ENCODE measurements around the gene PSMD1.
"Not testable (repeated sequence)": the region's sequence is repeated elsewhere in the genome, so short reads cannot be mapped to it uniquely, and the experiment has no call there.

Gene PSMD1

DNA sequence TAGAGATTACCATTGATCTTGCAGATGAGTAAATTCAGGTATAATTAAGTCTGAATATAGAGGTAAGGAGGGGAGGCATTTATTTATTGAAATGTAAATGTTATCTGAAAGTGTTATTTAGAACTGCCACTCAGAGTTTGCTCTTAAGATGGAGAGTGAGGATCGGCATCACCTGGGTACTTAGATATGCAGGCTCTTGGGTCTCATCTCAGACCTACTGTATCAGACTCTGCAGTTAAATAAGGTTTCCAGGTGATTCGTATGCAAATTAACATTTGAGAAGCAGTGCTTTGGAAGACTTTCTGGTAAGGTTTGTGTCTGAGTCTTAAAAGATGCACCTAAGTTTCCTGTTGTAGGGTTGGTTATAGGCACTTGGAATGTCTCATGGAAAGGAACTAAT is 59.0 kb downstream of the PSMD1 start:
- no peak for DNase-seq (ENCODE audit: low spot score)

DNA sequence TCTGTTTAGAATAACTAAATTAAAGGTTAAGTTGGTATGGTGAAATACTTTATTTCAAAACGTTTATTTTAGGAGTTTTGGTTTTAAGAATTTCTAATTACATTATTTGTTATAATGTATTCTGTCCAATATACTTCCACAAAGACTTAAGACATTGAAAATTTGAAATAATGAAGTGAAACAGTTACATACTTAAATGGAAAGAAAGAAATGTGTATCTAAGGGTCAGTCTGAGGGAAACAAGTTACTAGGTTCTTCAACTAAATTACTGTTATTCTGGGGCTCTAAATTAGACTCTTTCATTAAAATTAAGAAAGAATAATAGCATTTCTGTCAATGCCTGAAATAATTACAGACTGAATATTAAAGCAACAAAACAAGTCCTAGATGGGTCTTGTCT is 60.5 kb downstream of the PSMD1 start:
- no peak for DNase-seq (ENCODE audit: low spot score)

DNA sequence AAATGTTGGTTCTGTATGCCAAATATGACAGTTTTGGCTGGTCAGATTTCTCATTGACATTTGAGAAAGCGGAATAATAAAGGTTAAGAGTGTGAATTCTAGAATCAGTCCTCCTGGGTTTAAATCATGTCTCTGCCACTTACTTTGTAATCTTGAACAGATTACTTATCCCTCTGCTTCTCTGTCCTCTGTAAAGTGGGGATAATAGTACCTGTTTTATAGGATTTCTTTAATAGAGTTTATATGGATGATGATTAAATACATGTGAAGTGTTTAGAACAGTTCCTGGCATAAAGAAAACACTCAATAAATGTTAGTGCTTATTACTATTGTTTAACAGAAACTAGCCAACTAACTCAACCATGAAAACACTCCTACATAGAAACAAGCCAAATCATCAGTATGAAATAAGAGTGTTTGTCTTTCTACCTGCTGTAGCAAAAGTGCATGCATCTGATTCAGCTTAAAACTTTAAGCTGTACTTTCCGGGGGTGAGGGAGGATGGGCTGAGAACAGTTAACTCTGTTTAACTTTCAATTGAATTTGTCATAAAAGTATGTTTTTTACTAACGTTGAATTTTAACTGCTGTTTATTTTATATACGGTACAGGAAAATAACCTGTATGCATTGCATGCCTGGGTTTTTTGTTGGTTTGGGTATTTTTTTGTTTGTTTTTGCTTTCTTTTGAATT is 61.4 kb downstream of the PSMD1 start:
- no peak for DNase-seq (ENCODE audit: low spot score)

DNA sequence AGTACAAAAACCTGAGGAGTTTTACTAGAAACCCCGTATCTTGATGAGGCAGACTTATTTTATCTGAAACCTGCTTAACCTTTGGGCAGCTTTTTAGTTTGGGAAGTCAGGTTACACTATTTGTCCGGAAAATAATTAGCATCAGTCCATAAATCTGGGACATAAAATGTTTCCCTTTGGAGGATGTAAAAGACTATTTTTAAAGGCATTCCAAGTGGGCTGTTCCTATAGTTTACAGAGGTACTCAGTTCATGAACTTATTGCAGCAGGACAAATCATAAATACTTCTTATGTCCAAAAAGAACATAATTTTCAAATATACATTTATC is 61.9 kb downstream of the PSMD1 start:
- no peak for DNase-seq (ENCODE audit: low spot score)

DNA sequence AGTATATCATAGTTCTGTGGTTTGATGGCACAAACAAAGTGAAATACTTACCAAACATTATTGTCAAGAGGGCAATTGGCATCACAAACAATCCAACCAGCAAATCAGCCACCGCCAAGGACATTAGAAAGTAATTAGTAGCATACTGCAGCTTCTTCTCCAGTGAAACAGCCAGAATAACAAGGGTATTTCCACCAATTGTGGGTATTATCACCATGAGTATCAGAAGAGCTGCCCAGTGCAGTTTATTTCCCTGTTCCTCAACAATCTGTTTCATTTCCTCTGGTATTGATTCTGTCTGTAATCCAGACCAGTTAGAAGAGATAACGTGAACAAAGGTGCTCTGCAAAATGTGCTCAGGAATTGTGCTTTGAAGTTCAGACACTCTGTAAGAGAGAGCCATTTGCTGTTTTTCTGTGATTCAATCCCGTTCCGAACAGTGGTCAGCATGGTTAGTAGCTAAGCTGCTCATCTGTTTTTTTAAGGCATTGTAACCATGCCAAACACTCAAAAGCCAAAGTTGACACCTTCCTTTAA is 66.8 kb downstream of the PSMD1 start:
- peak; percentile 30 for DNase-seq (ENCODE audit: low spot score)

DNA sequence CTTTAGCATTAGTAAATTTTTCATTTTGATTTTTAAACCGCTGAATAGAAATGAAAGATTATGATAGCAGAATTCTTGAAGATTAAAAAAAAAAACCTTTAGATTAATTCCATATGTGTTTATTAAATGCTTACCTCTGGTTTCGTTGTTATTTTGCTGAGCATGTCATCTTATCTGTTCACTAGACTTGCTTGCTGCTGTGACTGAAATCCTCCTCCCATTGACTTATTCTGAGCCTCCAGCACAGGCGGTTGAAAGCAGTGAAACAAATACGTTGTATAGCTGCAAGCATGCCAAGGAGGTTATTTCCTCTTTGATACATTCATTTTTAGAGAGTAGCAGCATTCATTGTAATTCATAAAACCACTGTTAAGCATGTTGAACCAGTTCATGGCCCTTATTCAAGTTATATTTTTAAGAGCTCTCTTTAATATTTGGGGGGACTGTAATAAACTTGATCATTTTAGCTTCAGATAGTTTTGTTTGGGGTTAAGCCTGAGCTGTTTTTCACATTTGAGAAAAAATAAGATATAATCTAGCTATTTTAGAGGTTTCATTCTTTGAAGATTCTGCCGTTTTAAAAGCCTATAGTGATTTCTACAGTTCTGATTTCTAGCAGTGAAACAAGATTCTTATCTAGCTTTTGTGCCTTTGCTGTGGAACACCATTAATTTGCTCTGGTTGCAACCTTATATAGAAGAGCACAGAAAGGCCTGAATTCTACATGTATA is 68.3 kb downstream of the PSMD1 start, which contains the start of gene HTR2B:
HTR2B (minus strand) TSS at position 205 of the 731 bp plus-strand sequence. CDS start 1,278 bp downstream, outside the sequence.
- DNase-seq (ENCODE audit: low spot score) = peak; percentile 63

DNA sequence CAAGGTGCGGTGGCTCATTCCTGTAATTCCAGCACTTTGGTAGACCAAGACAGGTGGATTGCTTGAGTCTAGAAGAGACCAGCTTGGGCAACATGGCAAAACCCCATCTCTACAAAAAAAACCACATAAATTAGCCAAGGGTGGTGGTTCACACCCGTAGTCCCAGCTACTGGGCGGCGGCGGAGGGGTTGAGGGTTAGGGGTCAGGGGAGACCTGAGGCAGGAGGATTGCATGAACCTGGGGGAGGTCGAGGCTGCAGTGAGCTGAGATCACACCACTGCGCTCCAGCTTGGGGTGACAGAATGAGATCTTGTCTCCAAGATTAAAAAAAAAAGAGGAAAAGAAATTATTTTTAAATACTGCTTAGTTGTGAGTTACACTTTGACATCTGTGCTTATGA is 69.5 kb downstream of the PSMD1 start:
- DNase-seq (ENCODE audit: low spot score) = no peak

DNA sequence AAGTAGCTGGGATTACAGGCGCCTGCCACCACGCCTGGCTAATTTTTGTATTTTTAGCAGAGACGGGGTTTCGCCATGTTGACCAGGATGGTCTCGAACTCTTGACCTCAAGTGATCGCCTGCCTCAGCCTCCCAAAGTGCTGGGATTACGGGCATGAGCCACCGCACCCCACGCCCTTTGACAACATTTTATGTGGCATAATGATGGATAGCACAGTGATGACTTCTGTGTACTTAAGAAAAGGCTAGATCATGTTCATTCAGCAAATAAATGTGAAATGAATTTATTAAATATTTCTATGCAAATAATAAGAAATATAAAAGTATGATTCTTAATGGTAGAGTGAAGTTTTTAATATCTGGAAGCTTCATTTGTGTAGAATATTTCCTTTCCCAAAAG is 70.8 kb downstream of the PSMD1 start:
- no peak for DNase-seq (ENCODE audit: low spot score)

DNA sequence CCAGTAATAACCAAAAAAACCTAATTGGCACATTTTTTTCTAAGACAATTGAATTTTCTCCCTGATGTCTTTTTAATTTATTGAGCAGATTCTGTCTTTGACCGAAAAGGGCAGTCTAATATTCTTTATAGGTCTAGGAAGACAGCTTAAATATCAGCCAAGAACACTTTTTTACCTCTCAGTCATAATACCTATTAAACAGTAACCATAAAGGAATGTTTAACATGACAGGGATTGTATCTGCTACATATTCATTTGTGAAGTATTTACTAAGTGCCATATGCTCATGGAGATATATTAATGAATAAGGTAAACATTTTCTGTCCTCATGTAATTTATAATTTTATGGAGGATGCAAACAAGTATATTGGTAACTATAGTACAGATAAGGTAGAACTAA is 71.3 kb downstream of the PSMD1 start:
- no peak for DNase-seq (ENCODE audit: low spot score)

DNA sequence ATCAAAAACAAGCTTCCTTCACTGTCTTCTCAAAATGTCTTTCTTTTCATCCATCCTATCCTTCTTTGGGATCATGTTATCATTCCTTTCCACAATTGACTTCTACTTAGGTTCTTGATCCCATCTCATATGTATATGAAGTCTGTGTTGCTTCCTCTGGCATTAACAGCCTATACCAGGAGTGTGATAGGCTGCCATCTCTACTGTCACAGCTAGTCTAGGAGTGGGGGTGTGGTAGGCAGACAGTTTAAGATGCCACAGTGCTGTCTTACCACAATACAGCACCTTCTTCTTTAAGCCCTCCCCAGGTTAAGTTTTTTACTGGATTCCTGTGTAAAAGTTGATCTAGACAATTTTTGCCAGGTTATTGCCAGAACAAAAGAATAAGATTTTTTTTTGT is 71.9 kb downstream of the PSMD1 start:
- DNase-seq (ENCODE audit: low spot score) = no peak

DNA sequence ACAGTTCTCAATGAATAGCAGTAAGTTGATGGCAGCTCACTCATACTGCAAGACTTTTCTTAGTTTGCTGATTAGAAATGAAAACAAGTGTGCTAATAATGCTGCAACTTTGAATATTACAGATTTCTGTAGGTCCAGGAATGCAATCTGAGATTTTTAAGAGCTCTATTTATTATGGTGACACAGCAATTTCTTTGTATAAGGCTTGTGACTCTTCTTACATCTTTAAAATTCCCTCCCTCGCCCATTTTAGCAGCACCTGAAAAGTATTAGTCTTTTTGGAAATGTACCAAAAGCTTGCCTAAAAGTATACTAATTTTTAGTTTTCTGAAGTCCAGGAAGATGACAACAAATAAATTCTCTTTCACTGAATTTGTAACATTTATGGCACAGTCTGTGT is 72.5 kb downstream of the PSMD1 start:
- DNase-seq (ENCODE audit: low spot score) = no peak

DNA sequence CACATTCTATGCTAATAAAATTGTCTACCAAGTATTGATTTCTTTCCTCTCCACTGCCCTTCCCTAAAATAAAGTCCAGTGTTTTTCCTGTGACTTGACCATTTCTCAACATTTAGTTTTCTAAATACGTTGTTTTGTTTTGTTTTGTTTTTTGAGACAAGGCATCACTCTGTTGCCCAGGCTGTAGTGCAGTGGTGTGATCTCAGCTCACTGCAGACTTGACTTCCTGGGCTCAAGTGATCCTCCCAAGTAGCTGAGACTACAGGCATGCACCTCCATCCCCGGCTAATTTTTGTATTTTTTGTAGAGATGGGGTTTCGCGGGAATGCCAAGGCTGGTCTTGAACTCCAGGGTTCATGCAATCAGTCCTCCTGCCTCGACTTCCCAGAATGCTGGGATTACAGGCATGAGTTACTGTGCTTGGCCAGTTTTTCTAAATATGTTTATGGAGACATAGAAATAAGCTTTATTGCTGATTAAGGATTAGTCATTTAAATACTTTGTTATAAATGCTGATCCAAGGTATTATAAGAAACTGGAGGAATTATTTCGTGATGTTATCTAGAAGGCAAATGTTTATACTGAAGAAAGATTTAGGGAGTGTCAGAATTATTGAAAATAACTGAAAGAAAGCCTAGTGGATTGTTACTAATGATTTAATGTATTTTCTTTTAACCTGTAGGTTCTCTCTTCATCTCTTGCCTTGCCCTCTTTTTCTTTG is 73.8 kb downstream of the PSMD1 start:
- no peak for DNase-seq (ENCODE audit: low spot score)

DNA sequence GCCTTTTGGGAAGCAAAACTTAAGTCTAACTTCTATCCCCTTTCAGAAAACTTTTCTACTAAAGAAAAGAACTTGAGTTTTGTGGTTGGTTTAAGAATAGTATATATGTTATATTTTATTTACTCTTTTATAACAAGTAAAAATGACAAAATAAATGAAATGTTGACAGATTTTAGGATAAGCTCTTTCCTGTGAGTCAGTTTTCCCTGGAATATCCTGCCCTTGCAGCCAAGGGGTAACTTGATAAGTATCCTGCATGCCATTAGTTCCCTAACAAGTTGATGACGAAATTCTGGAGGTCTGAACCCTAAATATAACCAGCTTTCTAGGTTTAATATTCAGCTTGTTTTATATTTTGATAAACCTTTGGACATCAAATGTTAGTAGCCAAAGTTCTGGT is 75.5 kb downstream of the PSMD1 start:
- DNase-seq (ENCODE audit: low spot score) = no peak

DNA sequence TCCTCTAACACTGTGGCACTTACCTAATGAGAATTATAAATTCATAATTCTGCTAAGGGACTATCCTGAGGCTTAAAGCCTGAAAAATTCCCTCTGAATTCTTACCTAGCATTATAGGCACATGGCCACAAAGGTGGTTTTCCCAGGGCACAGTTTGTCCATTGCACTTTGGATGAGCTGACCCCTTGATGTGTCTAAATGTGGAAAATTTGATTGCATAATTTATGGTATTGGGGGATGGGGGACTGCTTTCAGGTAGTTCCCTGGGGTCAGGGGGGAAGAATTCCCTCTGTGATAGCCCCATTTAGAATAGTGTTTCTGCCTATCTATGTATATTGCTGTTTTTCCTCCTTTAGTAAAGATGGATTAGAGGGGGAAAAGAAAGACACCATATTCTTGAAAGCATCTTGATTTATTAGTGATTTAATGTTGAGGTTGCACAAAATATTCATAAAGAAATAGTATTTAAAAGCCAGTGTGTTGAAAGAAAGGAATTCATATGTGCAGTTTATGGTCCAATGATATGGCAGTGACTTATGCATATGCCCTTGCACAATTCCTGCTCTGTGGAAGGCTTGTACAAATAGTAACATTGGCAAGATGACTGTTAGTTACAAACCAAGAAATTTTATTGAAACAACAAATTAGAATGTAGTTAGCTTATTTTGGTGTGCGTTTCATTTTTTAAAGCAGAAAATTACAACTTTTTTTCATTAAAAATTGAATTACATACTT is 76.9 kb downstream of the PSMD1 start:
- no peak for DNase-seq (ENCODE audit: low spot score)

DNA sequence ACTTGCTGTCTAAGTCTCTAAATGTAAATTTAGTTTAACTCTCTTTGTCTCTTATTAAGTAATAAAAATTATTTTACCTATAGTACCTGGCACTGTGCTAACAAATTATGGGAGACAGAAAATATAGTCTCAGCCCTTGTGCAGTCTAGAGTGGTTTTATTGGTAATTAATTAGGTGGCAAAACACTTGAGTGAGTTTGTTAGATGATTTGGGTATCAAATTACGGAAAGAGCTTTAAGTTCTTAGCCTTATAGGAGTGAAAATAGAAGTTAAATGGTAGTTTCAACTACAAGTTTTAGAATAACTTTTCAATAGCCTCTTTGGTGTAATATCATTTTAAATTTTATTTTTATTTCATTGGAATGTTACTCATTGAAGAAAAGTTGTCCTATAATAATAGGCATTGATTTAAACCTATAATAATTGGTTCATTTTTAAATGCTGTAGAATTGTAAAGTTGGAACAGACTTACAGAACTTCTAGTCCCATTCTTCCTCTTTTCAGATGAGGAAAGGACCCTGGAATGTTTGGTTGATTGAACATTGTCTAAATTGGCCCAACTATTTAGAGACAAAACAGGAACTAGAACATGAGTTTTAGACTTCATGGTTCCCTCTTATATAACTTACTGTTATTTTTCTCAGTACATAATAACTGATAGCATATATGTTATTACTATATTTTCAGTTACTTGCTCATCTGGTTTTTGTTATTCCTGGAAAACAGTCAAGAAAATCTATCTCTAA is 78.4 kb downstream of the PSMD1 start:
- peak; percentile 73 for DNase-seq (ENCODE audit: low spot score)

DNA sequence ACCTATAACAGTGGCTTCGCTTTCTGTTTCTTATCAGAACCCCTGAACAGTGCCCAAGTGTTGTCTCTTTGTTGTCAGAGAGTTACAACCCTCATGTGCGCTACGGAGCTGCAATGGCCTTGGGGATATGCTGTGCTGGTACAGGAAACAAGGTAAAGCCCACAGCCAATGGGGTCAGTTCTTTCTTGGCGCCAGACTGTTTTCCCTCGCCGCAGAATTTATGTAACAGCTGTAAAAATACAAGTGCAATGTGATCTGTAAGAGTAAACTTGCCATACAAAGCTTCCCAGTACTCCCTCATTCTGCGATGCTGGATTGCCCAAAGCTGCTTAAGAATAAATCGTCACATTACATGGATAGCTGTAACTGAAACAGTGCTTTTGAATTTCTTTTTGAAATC is 82.0 kb downstream of the PSMD1 start:
- no peak for DNase-seq (ENCODE audit: low spot score)

DNA sequence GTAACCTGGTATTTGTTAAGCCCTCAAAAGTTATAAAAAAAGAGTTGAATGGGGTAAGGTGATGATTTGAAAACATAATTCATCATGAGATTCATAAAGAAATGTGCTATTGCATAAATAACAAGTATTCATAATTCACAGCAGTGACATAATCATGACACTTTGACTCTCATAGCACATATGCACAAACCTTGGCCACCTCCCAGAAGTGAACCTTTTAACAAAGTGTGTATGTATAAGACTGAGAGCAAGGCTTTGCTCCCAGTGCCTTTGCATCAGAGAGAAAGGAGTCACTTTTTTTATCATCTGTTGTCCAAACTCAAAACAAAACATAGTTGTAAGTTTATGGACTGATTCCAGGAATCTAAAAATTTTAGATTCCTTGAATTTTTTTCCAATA is 83.1 kb downstream of the PSMD1 start:
- DNase-seq (ENCODE audit: low spot score) = no peak

DNA sequence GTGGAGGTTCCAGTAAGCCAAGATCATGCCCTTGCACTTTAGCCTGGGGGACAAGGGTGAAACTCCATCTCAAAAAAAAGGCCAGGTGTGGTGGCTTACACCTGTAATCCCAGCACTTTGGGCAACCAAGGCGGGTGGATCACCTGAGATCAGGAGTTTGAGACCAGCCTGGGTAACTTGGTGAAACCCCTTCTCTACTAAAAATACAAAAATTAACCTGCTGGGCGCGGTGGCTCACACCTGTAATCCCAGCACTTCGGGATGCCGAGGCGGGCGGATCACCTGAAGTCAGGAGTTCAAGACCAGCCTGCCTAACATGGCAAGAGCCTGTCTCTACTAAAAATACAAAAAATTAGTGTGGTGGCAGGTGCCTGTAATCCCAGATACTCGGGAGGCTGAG is 84.1 kb downstream of the PSMD1 start:
- DNase-seq (ENCODE audit: low spot score) = not testable (repeated sequence)

DNA sequence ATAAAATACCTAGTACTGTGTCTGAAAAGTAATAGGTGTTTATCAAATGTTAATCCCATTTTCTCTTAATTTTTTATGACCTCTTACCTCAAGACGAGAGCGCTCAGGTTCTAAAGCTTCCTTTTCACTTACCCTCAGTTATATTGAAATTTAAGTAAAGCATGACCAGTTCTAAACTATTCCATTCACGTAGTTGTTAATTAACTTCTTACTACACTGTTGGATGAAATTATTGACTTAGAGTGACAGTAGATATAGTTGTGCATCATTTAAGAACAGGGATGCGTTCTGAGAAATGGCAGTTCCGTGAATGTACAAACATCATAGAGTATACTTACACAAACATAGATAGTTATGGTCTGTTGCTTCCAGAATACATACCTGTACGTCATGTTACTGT is 88.2 kb downstream of the PSMD1 start:
- DNase-seq (ENCODE audit: low spot score) = no peak

DNA sequence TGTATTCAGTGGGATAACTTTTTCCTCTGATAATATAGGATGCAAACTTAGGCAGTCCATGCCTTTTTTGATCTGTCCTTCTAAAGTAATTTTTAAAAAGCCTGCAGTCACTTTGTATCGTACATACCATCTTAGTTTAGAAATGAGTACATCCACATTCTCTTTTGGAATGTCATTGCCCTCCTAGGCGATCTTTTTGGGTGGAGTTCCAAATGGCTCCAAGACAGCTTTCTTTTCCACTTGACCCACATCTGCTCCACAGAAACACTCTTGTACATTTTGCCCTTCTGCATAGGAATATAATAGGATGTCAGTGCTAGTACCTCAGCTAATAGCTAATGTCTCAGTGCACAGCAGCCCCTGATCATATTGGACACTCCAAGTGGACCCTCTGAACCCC is 90.0 kb downstream of the PSMD1 start:
- no peak for DNase-seq (ENCODE audit: low spot score)

DNA sequence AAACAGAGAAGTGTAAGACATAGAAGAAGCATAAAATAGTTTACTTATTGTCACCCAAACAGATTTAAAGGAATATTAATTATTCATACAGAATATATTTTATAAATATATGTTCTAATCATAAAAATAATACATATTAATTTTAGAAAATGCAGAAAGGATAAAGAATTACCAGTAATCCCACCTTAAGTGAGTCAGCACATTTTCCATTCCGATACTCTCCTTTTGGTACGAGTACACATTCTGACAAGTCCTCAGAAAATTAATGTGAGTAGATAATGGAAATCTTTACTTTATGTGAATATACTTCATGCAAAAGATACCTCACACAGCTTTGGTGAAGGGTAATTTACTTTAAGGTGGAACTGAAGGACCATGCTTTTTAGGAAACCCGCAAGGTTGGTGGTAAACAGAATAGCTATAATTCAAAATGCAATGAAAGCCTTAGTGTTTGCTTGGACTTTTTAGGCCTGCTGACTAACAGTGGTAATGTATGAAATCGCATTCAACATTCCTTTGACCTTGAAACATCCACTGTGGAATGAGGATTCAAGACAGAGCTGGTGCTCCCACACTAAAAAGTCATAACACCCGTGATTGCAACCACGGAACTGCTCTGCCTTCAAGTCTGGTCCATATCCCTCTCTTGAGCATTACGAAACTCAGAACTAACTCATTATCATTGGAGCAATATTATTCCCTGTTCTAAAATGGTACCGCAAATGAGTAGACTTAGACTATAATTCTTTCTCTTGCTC is 96.3 kb downstream of the PSMD1 start:
- DNase-seq (ENCODE audit: low spot score) = no peak
